ENCODE measurements around the gene LIAS.

GRCh38 chr4:39494354-39494753 lies 35.5 kb downstream of the LIAS start:
- TF ChIP-seq CTCF (conservative IDR thresholded peaks at IDR 0.05 in 1 of 2, IDR thresholded peaks at IDR 0.05 in 1 of 2; ENCODE audit: extremely low read depth in 1 of 2, insufficient read depth in 1 of 2, low read depth in 1 of 2, low read length in 2 of 2) (no peak), EZH2 (IDR thresholded peaks at IDR 0.05; ENCODE audit: borderline replicate concordance, low read length) (no peak)

Measured in mammary epithelial cell (primary cell).